Measurements from ENCODE around the gene RSPRY1.

- no peak for TF ChIP-seq CTCF (IDR thresholded peaks at IDR 0.05)
- no peak for TF ChIP-seq MAFK (IDR thresholded peaks at IDR 0.05; ENCODE audit: partially characterized antibody)
- no peak for TF ChIP-seq SREBF2 (IDR thresholded peaks at IDR 0.05)
- no peak for TF ChIP-seq POLR2AphosphoS2 (conservative IDR thresholded peaks at IDR 0.05; ENCODE audit: low read length)
- no peak for TF ChIP-seq HMGXB4 (CRISPR knock-in tag; IDR thresholded peaks at IDR 0.05; ENCODE audit: borderline replicate concordance)
- TF ChIP-seq KDM1A (IDR thresholded peaks at IDR 0.05; ENCODE audit: low read depth) = no peak
- TF ChIP-seq POLR2A (IDR thresholded peaks at IDR 0.05; ENCODE audit: low read length) = no peak
- no peak for TF ChIP-seq EP300 (IDR thresholded peaks at IDR 0.05)
These were observed 634 bp upstream of the RSPRY1 start for GRCh38 chr16:57185446-57185944.
